Measurements from ENCODE around the gene IGFL2. TPM values are rescaled to one million over a fixed set of nuclear protein-coding genes. Genes with fewer than 3 reads are reported as not detected.

Gene IGFL2
- total RNA-seq, 1 experiment from 2014 or later: not detected

GRCh38 chr19:46125447-46125846 is 22.6 kb upstream of the IGFL2 start:
- H3K9me3 ChIP-seq (ENCODE audit: insufficient read depth, low read depth): no peaks in the 10 kb centered on the region
- H3K27me3 ChIP-seq (ENCODE audit: insufficient read depth, low read depth): no peaks in the 10 kb centered on the region
- H3K4me1 ChIP-seq (replicated peaks; ENCODE audit: insufficient read depth): no peaks in the 10 kb centered on the region
- H3K9me2 ChIP-seq (ENCODE audit: insufficient read depth): no peaks in the 10 kb centered on the region
- ChIA-PET POLR2A (ENCODE audit: unreplicated experiment) (interaction anchor here (0.5 kb wide), 1 partner anchor 40 kb away, joined by 6 read pairs; no protein-coding TSS in a partner anchor), CTCF (no interaction called here)
- BruUV-seq (replicated peaks): no TSS peak
- H2AFZ ChIP-seq: no peak overlapping the region
- H3K4me2 ChIP-seq: no peak overlapping the region
- no peaks in the 10 kb centered on the region for H3F3A ChIP-seq (ENCODE audit: insufficient read depth, low read depth)
- no peak overlapping the region for H3K4me3 ChIP-seq
- no peaks in the 10 kb centered on the region for H4K20me1 ChIP-seq (ENCODE audit: insufficient read depth)
- intact Hi-C loops (cut with micrococcal nuclease; ENCODE audit: unreplicated experiment): no loop called here
- no peak for DNase-seq
- no peak overlapping the region for H3K27ac ChIP-seq
- no peaks in the 10 kb centered on the region for H3K36me3 ChIP-seq (ENCODE audit: low read depth)
- TF ChIP-seq CTCF (conservative IDR thresholded peaks at IDR 0.05) (no peak), EZH2 (IDR thresholded peaks at IDR 0.05; ENCODE audit: low read depth) (no peak)
- no peaks in the 10 kb centered on the region for H3K79me2 ChIP-seq (ENCODE audit: low read depth)

DNA sequence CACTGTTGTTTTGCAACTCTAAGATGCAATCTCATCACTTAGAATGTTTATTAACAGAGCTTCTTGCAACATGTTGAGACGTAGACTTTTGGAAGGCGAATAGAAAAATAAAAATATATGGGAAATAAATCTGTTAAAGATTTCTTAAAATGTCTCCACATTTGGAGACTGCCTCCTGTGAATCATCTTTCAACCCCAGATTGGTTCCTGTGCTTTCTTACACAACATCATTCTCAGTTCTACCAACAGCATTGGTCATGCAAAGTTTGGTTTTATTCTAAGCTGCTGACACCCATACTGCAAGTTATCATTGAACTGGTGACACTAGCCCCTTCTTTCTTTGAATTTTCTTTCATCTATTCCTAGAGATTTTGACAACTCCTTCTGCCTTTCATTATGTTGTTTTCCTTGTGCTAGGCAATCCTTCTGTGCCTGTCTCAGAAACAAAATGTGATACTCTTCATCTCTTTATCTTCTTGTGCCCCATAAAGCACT is 21.9 kb upstream of the IGFL2 start:
- POLR2A ChIA-PET (ENCODE audit: unreplicated experiment): no interaction called here

DNA sequence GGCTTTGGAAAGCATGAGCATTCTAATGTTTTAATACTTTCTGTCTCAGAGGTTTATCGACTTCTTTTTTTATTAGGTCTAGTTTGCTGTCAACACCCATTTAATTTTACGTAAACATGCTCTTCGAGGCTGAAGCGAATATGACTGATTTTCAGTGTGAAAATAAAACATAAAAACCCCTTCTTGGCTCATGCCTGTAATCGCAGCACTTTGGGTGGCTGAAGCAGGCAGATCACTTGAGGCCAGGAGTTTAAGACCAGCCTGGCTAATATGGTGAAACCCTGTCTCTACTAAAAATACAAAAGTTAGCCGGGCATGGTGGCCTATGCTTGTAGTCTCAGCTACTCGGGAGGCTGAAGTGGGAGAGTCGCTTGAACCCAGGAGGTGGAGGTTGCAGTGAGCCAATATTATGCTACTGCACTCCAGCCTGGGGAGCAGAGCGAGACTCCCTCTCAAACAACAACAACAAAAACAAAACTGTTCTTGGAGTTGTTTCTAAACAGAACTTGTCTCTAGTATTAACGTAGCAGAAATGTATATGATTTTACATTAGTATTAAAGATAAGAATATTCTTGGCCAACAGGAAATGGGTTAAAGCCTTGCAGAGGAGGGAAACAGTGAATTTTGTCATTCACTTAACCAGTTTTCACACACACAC is 16.4 kb upstream of the IGFL2 start:
- no peak overlapping the region for H3K4me3 ChIP-seq
- no peak overlapping the region for H2AFZ ChIP-seq
- BruUV-seq (replicated peaks): no TSS peak
- H4K20me1 ChIP-seq (ENCODE audit: insufficient read depth): no peaks in the 10 kb centered on the region
- H3K9me2 ChIP-seq (ENCODE audit: insufficient read depth): no peaks in the 10 kb centered on the region
- no peaks in the 10 kb centered on the region for H3K27me3 ChIP-seq (ENCODE audit: insufficient read depth, low read depth)
- intact Hi-C loops (cut with micrococcal nuclease; ENCODE audit: unreplicated experiment): loop anchor here (2.0 kb wide), 2 partner anchors 49 kb away; no protein-coding TSS in a partner anchor
- no peak overlapping the region for H3K27ac ChIP-seq
- no peaks in the 10 kb centered on the region for H3F3A ChIP-seq (ENCODE audit: insufficient read depth, low read depth)
- no peaks in the 10 kb centered on the region for H3K79me2 ChIP-seq (ENCODE audit: low read depth)
- no peaks in the 10 kb centered on the region for H3K36me3 ChIP-seq (ENCODE audit: low read depth)
- POLR2A ChIA-PET (ENCODE audit: unreplicated experiment): interaction anchor here (0.7 kb wide), 3 partner anchors 44 to 229 kb away, joined by 4 to 15 read pairs (median 5); no protein-coding TSS in a partner anchor
- H3K4me1 ChIP-seq (replicated peaks; ENCODE audit: insufficient read depth): peaks cover 13% of the 10 kb centered on the region
- DNase-seq: no peak
- H3K4me2 ChIP-seq: no peak overlapping the region
- CTCF ChIA-PET: no interaction called here
- no peaks in the 10 kb centered on the region; the same call in 1 of the 2 replicates for H3K9me3 ChIP-seq (ENCODE audit: insufficient read depth, low read depth)
- no peak for TF ChIP-seq EZH2 (IDR thresholded peaks at IDR 0.05; ENCODE audit: low read depth)
- no peak for TF ChIP-seq CTCF (conservative IDR thresholded peaks at IDR 0.05)

More for the DNA sequence above, 21.9 kb upstream of the IGFL2 start:
- no peak for DNase-seq
- H3K9me2 ChIP-seq (ENCODE audit: insufficient read depth): no peaks in the 10 kb centered on the region
- no peak for TF ChIP-seq EZH2 (IDR thresholded peaks at IDR 0.05; ENCODE audit: low read depth)
- TF ChIP-seq CTCF (conservative IDR thresholded peaks at IDR 0.05): no peak
- H3K4me3 ChIP-seq: no peak overlapping the region
- H3K27ac ChIP-seq: no peak overlapping the region
- no peaks in the 10 kb centered on the region for H3K36me3 ChIP-seq (ENCODE audit: low read depth)
- H3K9me3 ChIP-seq (ENCODE audit: insufficient read depth, low read depth): no peaks in the 10 kb centered on the region
- intact Hi-C loops (cut with micrococcal nuclease; ENCODE audit: unreplicated experiment): no loop called here
- H4K20me1 ChIP-seq (ENCODE audit: insufficient read depth): no peaks in the 10 kb centered on the region
- H3K4me1 ChIP-seq (replicated peaks; ENCODE audit: insufficient read depth): no peaks in the 10 kb centered on the region
- H3K79me2 ChIP-seq (ENCODE audit: low read depth): no peaks in the 10 kb centered on the region
- no peaks in the 10 kb centered on the region for H3K27me3 ChIP-seq (ENCODE audit: insufficient read depth, low read depth)
- no peak overlapping the region for H2AFZ ChIP-seq
- CTCF ChIA-PET: interaction anchor here (0.6 kb wide), 1 partner anchor 10 kb away, joined by 3 read pairs; no protein-coding TSS in a partner anchor
- no peak overlapping the region for H3K4me2 ChIP-seq
- no peaks in the 10 kb centered on the region for H3F3A ChIP-seq (ENCODE audit: insufficient read depth, low read depth)
- no TSS peak for BruUV-seq (replicated peaks)
